ENCODE measurements around the gene TGFBI. TPM values are rescaled to one million over a fixed set of nuclear protein-coding genes. Genes with fewer than 3 reads are reported as not detected.

Gene TGFBI
- total RNA-seq, 1 donor from 2014 or later: 620 TPM

- Mint-ChIP-seq H3K27me3 (ENCODE audit: low read depth) (no peaks in the 10 kb centered on the region), H3K4me3 (ENCODE audit: unreplicated experiment) (no peak overlapping the region), H3K27ac (ENCODE audit: unreplicated experiment) (no peak overlapping the region), H3K36me3 (ENCODE audit: low read depth) (peaks cover 31% of the 10 kb centered on the region), H3K9me3 (ENCODE audit: low read depth) (peaks cover 5% of the 10 kb centered on the region), H3K4me1 (ENCODE audit: low read depth) (peaks cover 51% of the 10 kb centered on the region)
- TF ChIP-seq CTCF (IDR thresholded peaks at IDR 0.05): no peak
- no peak for DNase-seq (ENCODE audit: low spot score)
These were observed 10.4 kb downstream of the TGFBI start for GRCh38 chr5:136039202-136039601.

- Mint-ChIP-seq H3K27ac (ENCODE audit: unreplicated experiment) (no peak overlapping the region), H3K4me3 (ENCODE audit: unreplicated experiment) (no peak overlapping the region), H3K36me3 (ENCODE audit: low read depth) (peaks cover 27% of the 10 kb centered on the region), H3K4me1 (ENCODE audit: low read depth) (peaks cover 50% of the 10 kb centered on the region), H3K9me3 (ENCODE audit: low read depth) (peaks cover 5% of the 10 kb centered on the region), H3K27me3 (ENCODE audit: low read depth) (no peaks in the 10 kb centered on the region)
- no peak for DNase-seq (ENCODE audit: low spot score)
- TF ChIP-seq CTCF (IDR thresholded peaks at IDR 0.05): no peak
These were observed 12.1 kb downstream of the TGFBI start for GRCh38 chr5:136040746-136041415.

GRCh38 chr5:136042156-136042555 lies 13.4 kb downstream of the TGFBI start:
- Mint-ChIP-seq H3K36me3 (ENCODE audit: low read depth) (peaks cover 26% of the 10 kb centered on the region), H3K9me3 (ENCODE audit: low read depth) (peaks cover 5% of the 10 kb centered on the region), H3K4me1 (ENCODE audit: low read depth) (peaks cover 39% of the 10 kb centered on the region), H3K4me3 (ENCODE audit: unreplicated experiment) (no peak overlapping the region), H3K27ac (ENCODE audit: unreplicated experiment) (no peak overlapping the region), H3K27me3 (ENCODE audit: low read depth) (no peaks in the 10 kb centered on the region)
- TF ChIP-seq CTCF (IDR thresholded peaks at IDR 0.05): no peak
- DNase-seq (ENCODE audit: low spot score): no peak

- H3K27me3 Mint-ChIP-seq (ENCODE audit: low read depth): no peaks in the 10 kb centered on the region
- TF ChIP-seq CTCF (IDR thresholded peaks at IDR 0.05): no peak
- peaks cover 1% of the 10 kb centered on the region for H3K9me3 Mint-ChIP-seq (ENCODE audit: low read depth)
- peak overlapping the region; percentile 68 for H3K27ac Mint-ChIP-seq (ENCODE audit: unreplicated experiment)
- no peak for DNase-seq (ENCODE audit: low spot score)
- H3K4me1 Mint-ChIP-seq (ENCODE audit: low read depth): peaks cover 37% of the 10 kb centered on the region
- peaks cover 22% of the 10 kb centered on the region for H3K36me3 Mint-ChIP-seq (ENCODE audit: low read depth)
- H3K4me3 Mint-ChIP-seq (ENCODE audit: unreplicated experiment): no peak overlapping the region
These were observed 13.9 kb downstream of the TGFBI start for GRCh38 chr5:136042665-136043121.

GRCh38 chr5:136043551-136043950 lies 14.8 kb downstream of the TGFBI start:
- TF ChIP-seq CTCF (IDR thresholded peaks at IDR 0.05): no peak
- H3K4me1 Mint-ChIP-seq (ENCODE audit: low read depth): peaks cover 41% of the 10 kb centered on the region
- no peaks in the 10 kb centered on the region for H3K27me3 Mint-ChIP-seq (ENCODE audit: low read depth)
- DNase-seq (ENCODE audit: low spot score): no peak
- H3K36me3 Mint-ChIP-seq (ENCODE audit: low read depth): peaks cover 21% of the 10 kb centered on the region
- H3K9me3 Mint-ChIP-seq (ENCODE audit: low read depth): no peaks in the 10 kb centered on the region
- no peak overlapping the region for H3K4me3 Mint-ChIP-seq (ENCODE audit: unreplicated experiment)
- no peak overlapping the region for H3K27ac Mint-ChIP-seq (ENCODE audit: unreplicated experiment)

Measured in chondrocyte (in vitro differentiated cells).